Lower lobe of right lung (tissue), 2 donors: ENCODE results near the gene MTUS2. TPM values are rescaled to one million over a fixed set of nuclear protein-coding genes. Genes with fewer than 3 reads are reported as not detected.

Source experiments
- ATAC-seq, 2 donors: fragments of 200-7000 bp; cut with Tn5 transposase; one replicate each; pipeline ENCODE4 v1.9.1; 2020 to 2022; ENCODE audit warnings: mild to moderate bottlenecking in 2 of 2, moderate library complexity in 2 of 2
- DNase-seq: peaks from one replicate; pipeline ENCODE4 v3.0.0-alpha.2; 2020
- H3K27ac ChIP-seq: fragments of 200-600 bp; one replicate; pipeline ENCODE4 v1.8.0; 2022
- H3K27me3 ChIP-seq: fragments of 200-600 bp; one replicate; pipeline ENCODE4 v1.8.0; 2022; ENCODE audit warnings: low read depth
- H3K36me3 ChIP-seq: fragments of 200-600 bp; one replicate; pipeline ENCODE4 v1.8.0; 2022; ENCODE audit warnings: mild to moderate bottlenecking
- H3K4me1 ChIP-seq: fragments of 200-600 bp; one replicate; pipeline ENCODE4 v1.8.0; 2022
- H3K4me3 ChIP-seq: fragments of 200-600 bp; one replicate; pipeline ENCODE4 v1.8.0; 2022; ENCODE audit warnings: mild to moderate bottlenecking
- H3K9me3 ChIP-seq: fragments of 200-600 bp; one replicate; pipeline ENCODE4 v1.8.0; 2022
- intact Hi-C: fragments of 100-400 bp; cut with DNase I; formaldehyde crosslinking; loops from one replicate; pipeline ENCODE4 v1.11.0; 2022
- total RNA-seq: library from RNA; stranded (reverse); fragmentation: NEBNext Ultra II Directional; extraction: Animal tissue kit (Norgen Biotek cat#: 25700); gene quantifications from one replicate; pipeline ENCODE4 v1.2.1, GENCODE V29; 2021
- TF ChIP-seq, protein P1 (sequence below): fragments of 200-600 bp; IDR thresholded peaks from one replicate; pipeline ENCODE4 v1.8.0; 2022; ENCODE audit warnings: antibody characterized with exemption, mild to moderate bottlenecking
- donor health status: DM: no; HTN: yes; CAD: no; lungs with severe emphysema.

MTUS2 gene
- total RNA-seq, 1 donor from 2014 or later, result 0.21 TPM

DNA sequence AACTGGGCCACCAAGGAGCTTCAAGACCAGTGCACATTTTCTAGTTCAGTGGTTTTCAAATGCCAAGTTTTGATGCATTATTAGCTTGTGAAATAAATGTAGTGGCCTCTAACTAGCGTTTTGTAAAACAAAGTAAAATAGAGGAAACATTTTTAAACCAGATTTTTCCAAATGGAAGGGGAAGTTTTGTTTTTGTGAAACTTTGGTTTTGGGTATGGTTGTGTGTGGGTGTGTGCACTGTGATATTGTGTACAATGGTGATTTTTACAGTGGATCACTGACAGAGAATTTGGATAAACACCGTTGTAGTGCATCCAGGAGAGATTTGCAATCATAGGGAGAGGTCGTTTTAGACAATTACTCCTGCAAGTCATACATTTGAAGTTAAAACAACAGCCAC, 666.4 kb downstream of the MTUS2 start:
- Histone ChIP-seq H3K9me3 (no peaks in the 10 kb centered on the region), H3K4me1 (no peaks in the 10 kb centered on the region), H3K36me3 (no peaks in the 10 kb centered on the region), H3K27ac (no peak overlapping the region), H3K27me3 (no peaks in the 10 kb centered on the region), H3K4me3 (no peak overlapping the region)
- ATAC-seq, result no peak
- intact Hi-C loops, result no loop called here
- TF ChIP-seq, protein P1, sequence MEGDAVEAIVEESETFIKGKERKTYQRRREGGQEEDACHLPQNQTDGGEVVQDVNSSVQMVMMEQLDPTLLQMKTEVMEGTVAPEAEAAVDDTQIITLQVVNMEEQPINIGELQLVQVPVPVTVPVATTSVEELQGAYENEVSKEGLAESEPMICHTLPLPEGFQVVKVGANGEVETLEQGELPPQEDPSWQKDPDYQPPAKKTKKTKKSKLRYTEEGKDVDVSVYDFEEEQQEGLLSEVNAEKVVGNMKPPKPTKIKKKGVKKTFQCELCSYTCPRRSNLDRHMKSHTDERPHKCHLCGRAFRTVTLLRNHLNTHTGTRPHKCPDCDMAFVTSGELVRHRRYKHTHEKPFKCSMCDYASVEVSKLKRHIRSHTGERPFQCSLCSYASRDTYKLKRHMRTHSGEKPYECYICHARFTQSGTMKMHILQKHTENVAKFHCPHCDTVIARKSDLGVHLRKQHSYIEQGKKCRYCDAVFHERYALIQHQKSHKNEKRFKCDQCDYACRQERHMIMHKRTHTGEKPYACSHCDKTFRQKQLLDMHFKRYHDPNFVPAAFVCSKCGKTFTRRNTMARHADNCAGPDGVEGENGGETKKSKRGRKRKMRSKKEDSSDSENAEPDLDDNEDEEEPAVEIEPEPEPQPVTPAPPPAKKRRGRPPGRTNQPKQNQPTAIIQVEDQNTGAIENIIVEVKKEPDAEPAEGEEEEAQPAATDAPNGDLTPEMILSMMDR, result no peak
- DNase-seq, result no peak

DNA sequence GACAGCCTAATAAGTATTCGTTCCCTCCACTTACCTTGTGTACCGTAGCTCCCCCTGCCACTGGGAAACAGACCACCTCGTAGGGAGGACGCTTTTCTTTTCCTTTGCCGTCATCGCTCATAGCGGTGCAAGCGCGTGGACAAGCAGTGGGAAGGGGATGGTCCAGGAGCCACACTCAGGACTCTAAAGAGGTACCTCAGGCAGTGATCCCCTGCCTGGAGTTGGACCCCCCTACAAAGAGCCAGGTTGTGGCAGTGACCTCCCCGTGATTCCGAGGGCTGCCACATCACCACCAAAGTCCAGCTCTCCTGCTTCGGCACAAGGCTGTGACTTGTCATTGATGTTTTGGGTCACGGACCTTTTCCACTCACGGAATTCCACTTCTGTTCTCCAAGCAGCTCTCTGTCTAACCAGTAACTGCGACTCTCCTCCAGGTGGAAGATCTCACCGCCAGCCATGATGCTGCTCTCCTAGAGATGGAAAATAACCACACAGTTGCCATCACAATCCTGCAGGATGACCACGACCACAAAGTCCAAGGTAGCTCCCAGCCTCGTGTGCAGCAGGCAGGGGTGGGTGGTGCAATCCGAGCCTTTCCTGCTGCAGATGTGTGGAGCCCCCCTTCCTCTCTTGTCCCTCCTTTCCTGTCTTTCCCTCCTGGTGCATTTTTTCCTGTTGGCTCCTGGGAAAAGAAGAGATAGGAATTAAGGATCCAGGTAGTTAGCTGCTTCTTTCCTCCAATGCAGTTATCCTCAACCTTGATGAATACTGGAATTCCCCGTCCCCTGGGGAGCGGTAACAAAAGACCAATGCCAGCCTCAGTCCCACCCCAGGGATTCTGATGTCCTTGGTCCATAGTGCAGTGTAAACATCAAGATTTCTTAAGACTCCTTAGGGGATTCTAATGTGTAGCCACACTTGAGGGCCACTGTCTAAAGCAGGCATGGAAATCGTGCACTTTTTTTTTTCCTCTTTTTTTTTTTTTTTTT, 667.6 kb downstream of the MTUS2 start:
- intact Hi-C loops, result no loop called here
- H3K36me3 ChIP-seq, result no peaks in the 10 kb centered on the region
- H3K27me3 ChIP-seq, result no peaks in the 10 kb centered on the region
- no peak for DNase-seq
- H3K9me3 ChIP-seq, result no peaks in the 10 kb centered on the region
- TF ChIP-seq, protein P1, result no peak
- no peak for ATAC-seq
- no peak overlapping the region for H3K4me3 ChIP-seq
- H3K4me1 ChIP-seq, result no peaks in the 10 kb centered on the region
- H3K27ac ChIP-seq, result no peak overlapping the region

DNA sequence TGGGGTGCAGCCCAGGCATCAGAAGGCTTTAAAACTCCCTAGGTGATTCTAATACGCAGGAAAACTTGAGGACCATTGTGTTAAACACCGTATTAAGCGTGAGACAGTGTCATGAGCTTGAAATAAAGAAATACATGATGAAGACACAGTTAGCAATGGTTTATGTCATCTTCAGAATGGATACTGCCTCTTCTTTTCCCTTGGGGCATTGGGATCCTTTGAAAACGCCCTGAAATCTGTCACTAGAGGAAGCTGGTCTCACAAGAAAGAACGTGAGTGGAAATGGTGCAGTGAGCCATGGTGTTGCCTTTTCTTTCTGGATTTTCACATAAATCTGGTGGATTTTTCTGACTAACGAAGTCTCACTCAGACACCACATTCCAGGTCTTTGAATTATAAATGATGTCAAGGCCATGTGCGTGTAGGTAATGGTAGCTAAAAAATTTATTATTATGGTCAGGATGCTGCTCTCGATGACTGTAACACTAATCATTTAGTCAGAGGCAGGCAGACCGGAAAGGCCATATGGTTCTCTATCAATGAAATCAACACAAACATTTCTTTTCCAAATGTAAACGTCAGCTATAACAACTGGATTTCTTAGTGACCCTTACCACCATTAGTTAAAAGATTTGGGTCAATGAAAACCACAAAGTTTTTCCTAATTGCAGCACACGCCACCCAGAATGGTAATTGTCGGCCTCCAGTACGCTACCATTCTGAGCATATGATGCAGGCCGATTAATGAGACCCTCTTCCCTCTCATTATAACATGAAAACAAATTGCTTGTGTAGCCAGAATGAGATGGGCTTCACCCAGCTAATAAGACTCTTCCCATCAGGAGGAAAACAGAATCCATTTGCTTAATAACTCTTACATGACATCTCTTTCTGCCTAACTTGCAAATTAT, 669.8 kb downstream of the MTUS2 start:
- no peak overlapping the region for H3K4me3 ChIP-seq
- no peaks in the 10 kb centered on the region for H3K36me3 ChIP-seq
- H3K27me3 ChIP-seq, result no peaks in the 10 kb centered on the region
- intact Hi-C loops, result no loop called here
- TF ChIP-seq, protein P1, result no peak
- ATAC-seq (no peak), DNase-seq (no peak)
- H3K27ac ChIP-seq, result no peak overlapping the region
- no peaks in the 10 kb centered on the region for H3K9me3 ChIP-seq
- H3K4me1 ChIP-seq, result no peaks in the 10 kb centered on the region

- H3K4me3 ChIP-seq, result no peak overlapping the region
- DNase-seq (no peak), ATAC-seq (no peak)
- no peaks in the 10 kb centered on the region for H3K9me3 ChIP-seq
- H3K36me3 ChIP-seq, result no peaks in the 10 kb centered on the region
- H3K27me3 ChIP-seq, result no peaks in the 10 kb centered on the region
- no peaks in the 10 kb centered on the region for H3K4me1 ChIP-seq
- TF ChIP-seq, protein P1, result no peak
- no peak overlapping the region for H3K27ac ChIP-seq
- intact Hi-C loops, result no loop called here
These were observed 670.4 kb downstream of the MTUS2 start for GRCh38 chr13:29490561-29490885.

DNA sequence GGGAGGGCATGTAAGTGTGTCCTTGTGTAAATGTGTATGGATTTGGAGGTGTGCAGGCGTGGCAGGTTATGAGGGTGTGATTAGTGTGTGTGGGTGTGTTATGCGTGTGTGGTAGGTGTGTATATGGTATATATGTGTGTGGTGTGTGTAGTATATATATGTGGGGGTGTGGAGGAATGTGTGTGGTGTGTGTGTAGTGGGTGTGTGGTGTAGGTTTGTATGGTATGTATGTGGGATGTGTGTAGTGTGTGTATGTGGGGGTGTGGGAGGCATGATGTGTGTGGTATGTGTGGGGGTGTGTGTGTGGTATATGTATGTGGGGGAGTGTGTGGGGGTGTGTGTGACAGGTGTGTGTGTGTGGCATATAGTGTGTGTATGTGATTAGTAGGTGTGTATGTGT, 671.1 kb downstream of the MTUS2 start:
- Histone ChIP-seq H3K27me3 (no peaks in the 10 kb centered on the region), H3K27ac (no peak overlapping the region), H3K9me3 (no peaks in the 10 kb centered on the region), H3K4me1 (peaks cover 4% of the 10 kb centered on the region), H3K4me3 (no peak overlapping the region), H3K36me3 (no peaks in the 10 kb centered on the region)
- intact Hi-C loops, result no loop called here
- ATAC-seq (no peak), DNase-seq (no peak)
- TF ChIP-seq, protein P1, result no peak
